ENCODE measurements around the gene FKRP. TPM values are rescaled to one million over a fixed set of nuclear protein-coding genes. Genes with fewer than 3 reads are reported as not detected.

The FKRP gene
- total and polyA plus RNA-seq, 9 donors: 10.7 to 24.4 (median 18.7) TPM

GRCh38 chr19:46722004-46722380 lies 23.9 kb upstream of the FKRP start:
- H3K27ac ChIP-seq: no peak overlapping the region

GRCh38 chr19:46722421-46723022 lies 23.3 kb upstream of the FKRP start:
- no peak for TF ChIP-seq CTCF (IDR thresholded peaks at IDR 0.05)
- TF ChIP-seq POLR2A (IDR thresholded peaks at IDR 0.05): no peak
- no peak for TF ChIP-seq EP300 (IDR thresholded peaks at IDR 0.05)
- Histone ChIP-seq H3K36me3 (no peaks in the 10 kb centered on the region), H3K27me3 (no peaks in the 10 kb centered on the region), H3K9me3 (no peaks in the 10 kb centered on the region), H3K27ac (no peak overlapping the region), H3K4me3 (no peak overlapping the region), H3K4me1 (ENCODE audit: insufficient read depth) (no peaks in the 10 kb centered on the region)
- WGBS, 3 donors: 83 to 90% (median 88%) methylated on average over 25 of the region's 25 CpGs
- DNase-seq: no peak
- intact Hi-C loops (cut with DNase I): no loop called here

More at GRCh38 chr19:46722004-46722380, 23.9 kb upstream of the FKRP start:
- WGBS, 3 donors: 83 to 84% (median 84%) methylated on average over 17 of the region's 17 CpGs
- no peaks in the 10 kb centered on the region for H3K36me3 ChIP-seq
- no peaks in the 10 kb centered on the region for H3K4me1 ChIP-seq (ENCODE audit: insufficient read depth)
- no peak overlapping the region for H3K4me3 ChIP-seq
- intact Hi-C loops (cut with DNase I): no loop called here
- TF ChIP-seq EP300 (IDR thresholded peaks at IDR 0.05) (no peak), POLR2A (IDR thresholded peaks at IDR 0.05) (no peak)
- H3K9me3 ChIP-seq: no peaks in the 10 kb centered on the region
- H3K27me3 ChIP-seq: no peaks in the 10 kb centered on the region
- no peak for DNase-seq

- H3K27ac ChIP-seq: no peak overlapping the region
- H3K27me3 ChIP-seq: no peaks in the 10 kb centered on the region
- H3K4me3 ChIP-seq: no peak overlapping the region
- TF ChIP-seq EP300 (IDR thresholded peaks at IDR 0.05) (no peak), POLR2A (IDR thresholded peaks at IDR 0.05) (no peak), CTCF (IDR thresholded peaks at IDR 0.05) (no peak)
- no peaks in the 10 kb centered on the region for H3K4me1 ChIP-seq (ENCODE audit: insufficient read depth)
- DNase-seq: no peak
- H3K36me3 ChIP-seq: no peaks in the 10 kb centered on the region
- H3K9me3 ChIP-seq: no peaks in the 10 kb centered on the region
- intact Hi-C loops (cut with DNase I): no loop called here
- WGBS, 3 donors: 81 to 90% (median 85%) methylated on average over 15 to 16 of the region's 16 CpGs
Observed at GRCh38 chr19:46723023-46723461, 22.8 kb upstream of the FKRP start.

GRCh38 chr19:46723471-46723870 lies 22.4 kb upstream of the FKRP start:
- Histone ChIP-seq H3K27me3 (no peaks in the 10 kb centered on the region), H3K9me3 (no peaks in the 10 kb centered on the region), H3K27ac (no peak overlapping the region), H3K4me1 (ENCODE audit: insufficient read depth) (no peaks in the 10 kb centered on the region), H3K36me3 (no peaks in the 10 kb centered on the region), H3K4me3 (no peak overlapping the region)
- intact Hi-C loops (cut with DNase I): no loop called here
- no peak for TF ChIP-seq POLR2A (IDR thresholded peaks at IDR 0.05)
- no peak for TF ChIP-seq EP300 (IDR thresholded peaks at IDR 0.05)
- TF ChIP-seq CTCF (IDR thresholded peaks at IDR 0.05): no peak
- WGBS, 3 donors: 92 to 95% (median 94%) methylated on average over 6 of the region's 6 CpGs
- DNase-seq: no peak

- TF ChIP-seq EP300 (IDR thresholded peaks at IDR 0.05) (no peak), POLR2A (IDR thresholded peaks at IDR 0.05) (no peak), CTCF (IDR thresholded peaks at IDR 0.05) (no peak)
- H3K4me3 ChIP-seq: no peak overlapping the region
- H3K4me1 ChIP-seq (ENCODE audit: insufficient read depth): no peaks in the 10 kb centered on the region
- no peaks in the 10 kb centered on the region for H3K27me3 ChIP-seq
- H3K9me3 ChIP-seq: no peaks in the 10 kb centered on the region
- H3K36me3 ChIP-seq: no peaks in the 10 kb centered on the region
- DNase-seq: no peak
- no peak overlapping the region for H3K27ac ChIP-seq
- intact Hi-C loops (cut with DNase I): no loop called here
- 78 to 84% (median 79%) methylated on average over 20 of the region's 20 CpGs for WGBS, 3 donors
Observed at GRCh38 chr19:46724468-46724867, 21.4 kb upstream of the FKRP start.

Measured in ovary (tissue), 9 donors.